Transverse colon (tissue), 3 donors: ENCODE data around the gene PHF1.

Experiments
- CTCF ChIP-seq, 5 experiments: fragments of 200-600 bp in 3 of 5; fragments of 450-650 bp in 2 of 5; sonication (generic) in 3 of 5; IDR thresholded peaks; 1 replicate in 2 of 5; 2 replicates in 3 of 5; pipeline ENCODE4 v1.5.1; 2016 to 2017; ENCODE audit warnings: antibody characterized with exemption in 5 of 5, inconsistent platforms in 3 of 5, mild to moderate bottlenecking in 2 of 5, moderate library complexity in 1 of 5
- EP300 ChIP-seq: sonication (generic); formaldehyde crosslinking; IDR thresholded peaks from one replicate; pipeline ENCODE4 v1.6.1; 2017; ENCODE audit warnings: antibody characterized with exemption, low read depth
- POLR2A ChIP-seq: fragments of 450-650 bp; IDR thresholded peaks from one replicate; pipeline ENCODE4 v1.6.1; 2016; ENCODE audit warnings: antibody characterized with exemption, mild to moderate bottlenecking, moderate library complexity

GRCh38 chr6:33410711-33411631, at the start of gene PHF1:
- peak in 1 of 5 experiments; percentile 12 for TF ChIP-seq CTCF (IDR thresholded peaks at IDR 0.05)
- TF ChIP-seq POLR2A = peak; percentile 60
- TF ChIP-seq EP300 = no peak
